CD8-positive, alpha-beta memory T cell (primary cell): ENCODE data around the gene SMYD3. TPM values are rescaled to one million over a fixed set of nuclear protein-coding genes. Genes with fewer than 3 reads are reported as not detected.
A peak's percentile ranks its signal among the peaks of the same experiment; 100 is the strongest.

Experiments
- CTCF ChIA-PET: fragments of 350-600 bp; sonication (Branson Sonifier 250); formaldehyde crosslinking; loops from one replicate; lab custom pipeline; 2021; ENCODE audit warnings: antibody characterized with exemption; lab: Charles Lee
- POLR2A ChIA-PET: fragments of 350-600 bp; sonication (Branson Sonifier 250); formaldehyde crosslinking; loops from one replicate; lab custom pipeline; 2021; ENCODE audit warnings: antibody characterized with exemption; lab: Charles Lee
- DNase-seq, 5 donors: peaks; one replicate each; pipeline versions ENCODE4 v3.0.0 to v3.0.0-alpha.2; 2020 to 2022; ENCODE audit warnings: mixed read lengths in 1 of 5
- H3K27ac ChIP-seq: one replicate; pipeline ENCODE4 v1.7.0; 2013; ENCODE audit warnings: low read depth, mild to moderate bottlenecking, low read length, moderate library complexity
- H3K27me3 ChIP-seq: 2 replicates; pipeline ENCODE4 v1.7.0; 2013; ENCODE audit warnings: low read length, mild to moderate bottlenecking; ENCODE audit not compliant: insufficient read depth, poor library complexity, severe bottlenecking
- H3K36me3 ChIP-seq: 2 replicates; pipeline ENCODE4 v1.7.0; 2013; ENCODE audit warnings: mild to moderate bottlenecking, low read length, moderate library complexity; ENCODE audit not compliant: insufficient read depth
- H3K4me1 ChIP-seq: 2 replicates; pipeline ENCODE4 v1.7.0; 2013; ENCODE audit warnings: mild to moderate bottlenecking, low read length, moderate library complexity; ENCODE audit not compliant: insufficient read depth
- H3K4me3 ChIP-seq: 2 replicates; pipeline ENCODE4 v1.7.0; 2013; ENCODE audit warnings: mild to moderate bottlenecking, low read length
- H3K9me3 ChIP-seq: 2 replicates; pipeline ENCODE4 v1.7.0; 2013; ENCODE audit warnings: mild to moderate bottlenecking, low read length
- H3K27ac Mint-ChIP-seq, 8 donors: one replicate each; pipeline ENCODE4 v1.8.0; 2020 to 2021; ENCODE audit warnings: mixed read lengths in 8 of 8, mild to moderate bottlenecking in 6 of 8, inconsistent platforms in 3 of 8, moderate library complexity in 3 of 8
- H3K27me3 Mint-ChIP-seq, 2 donors: one replicate each; pipeline ENCODE4 v1.8.0; 2020 to 2021; ENCODE audit warnings: mixed read lengths in 2 of 2, mild to moderate bottlenecking in 1 of 2, moderate library complexity in 1 of 2
- H3K36me3 Mint-ChIP-seq, 3 donors: one replicate each; pipeline ENCODE4 v1.8.0; 2020 to 2021; ENCODE audit warnings: mixed read lengths in 3 of 3, inconsistent platforms in 1 of 3, mild to moderate bottlenecking in 1 of 3
- H3K4me1 Mint-ChIP-seq, 3 donors: one replicate each; pipeline ENCODE4 v1.8.0; 2020 to 2021; ENCODE audit warnings: mixed read lengths in 3 of 3, inconsistent platforms in 1 of 3, mild to moderate bottlenecking in 1 of 3
- H3K4me3 Mint-ChIP-seq, 7 donors: one replicate each; pipeline ENCODE4 v1.8.0; 2020 to 2021; ENCODE audit warnings: mixed read lengths in 7 of 7, mild to moderate bottlenecking in 6 of 7, moderate library complexity in 4 of 7, inconsistent platforms in 2 of 7
- H3K9me3 Mint-ChIP-seq, 5 donors: one replicate each; pipeline ENCODE4 v1.8.0; 2020 to 2022; ENCODE audit warnings: mixed read lengths in 5 of 5, mild to moderate bottlenecking in 3 of 5, moderate library complexity in 2 of 5, inconsistent platforms in 1 of 5
- polyA plus RNA-seq: library from polyadenylated mRNA; unstranded; fragments of 300-500 nt; fragmentation: Illumina TruSeq; gene quantifications from one replicate; pipeline ENCODE4 v1.2.3, GENCODE V29; 2021
- total RNA-seq, 2 experiments: library from RNA; stranded (reverse); gene quantifications; one replicate each; pipeline ENCODE4 v1.2.3, GENCODE V29; 2021

The SMYD3 gene
- total and polyA plus RNA-seq, 3 experiments from 2014 or later: 12.4 to 31.7 (median 14.5) TPM

DNA sequence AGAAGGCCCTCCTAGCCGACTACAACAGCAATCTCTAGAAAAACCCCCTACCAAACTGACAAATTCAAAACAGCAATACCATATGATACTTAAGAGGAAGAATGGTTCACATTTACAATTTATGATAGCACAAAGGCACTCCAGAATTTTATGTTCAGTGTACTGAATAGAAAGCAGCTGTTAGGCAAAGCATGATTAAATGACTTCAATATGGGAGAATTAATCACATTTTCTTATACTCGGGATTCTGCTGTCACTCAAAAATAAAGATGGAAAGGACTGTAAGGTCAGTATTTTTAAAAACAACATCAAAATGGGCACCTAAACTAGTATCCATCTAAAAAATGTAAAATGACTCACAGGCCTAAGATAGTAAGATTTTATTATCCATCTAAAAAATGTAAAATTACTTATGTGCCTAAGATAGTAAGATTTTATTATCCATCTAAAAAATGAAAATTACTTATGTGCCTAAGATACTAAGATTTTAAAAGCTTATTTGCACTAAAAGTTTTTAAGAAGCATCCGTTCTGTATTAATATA is 198.5 kb downstream of the SMYD3 start:
- H3K27ac ChIP-seq: no peak overlapping the region
- H3K4me3 ChIP-seq: no peak overlapping the region
- Mint-ChIP-seq H3K4me3 (no peak overlapping the region), H3K9me3 (no peaks in the 10 kb centered on the region), H3K36me3 (peaks cover 7 to 52% (median 8%) of the 10 kb centered on the region in 3 donors), H3K27ac (no peak overlapping the region), H3K4me1 (peaks cover 0 to 3% (median 0%) of the 10 kb centered on the region in 3 donors), H3K27me3 (no peaks in the 10 kb centered on the region)
- H3K36me3 ChIP-seq: no peaks in the 10 kb centered on the region
- no peaks in the 10 kb centered on the region for H3K9me3 ChIP-seq
- ChIA-PET CTCF (no interaction called here), POLR2A (no interaction called here)
- no peak for DNase-seq
- no peaks in the 10 kb centered on the region for H3K4me1 ChIP-seq
- H3K27me3 ChIP-seq: no peaks in the 10 kb centered on the region

DNA sequence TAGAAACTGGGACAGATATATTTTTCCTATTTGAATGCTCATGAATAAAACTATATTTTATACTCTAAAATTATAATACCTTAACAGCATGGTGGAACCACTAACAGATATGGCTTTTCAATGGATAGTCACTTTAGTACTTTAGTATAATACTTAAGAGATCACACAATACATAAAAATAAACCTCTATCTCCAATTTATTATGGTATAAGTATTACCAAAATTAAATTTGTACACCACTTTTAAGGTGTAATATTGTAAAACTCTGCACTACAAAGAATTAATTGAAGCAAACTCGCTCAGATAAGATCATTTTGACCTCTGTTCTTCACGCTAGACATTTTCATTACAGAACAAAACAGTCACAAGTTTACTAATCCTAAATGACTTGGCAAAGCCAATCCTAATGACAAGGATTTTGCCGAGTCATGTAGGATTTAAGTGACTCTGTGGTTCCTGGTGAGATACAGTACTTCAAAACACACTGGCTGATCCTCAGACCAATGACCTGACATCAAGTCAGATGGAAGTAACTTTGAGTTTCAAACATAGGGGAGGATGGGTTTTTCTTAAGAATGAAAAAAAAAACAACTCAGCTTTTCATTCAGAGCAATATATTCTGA is 200.6 kb downstream of the SMYD3 start:
- no peak for DNase-seq
- ChIA-PET CTCF (no interaction called here), POLR2A (no interaction called here)
- peak overlapping the region in 1 of 8 donors; percentile 36 for H3K27ac Mint-ChIP-seq
- no peaks in the 10 kb centered on the region for H3K27me3 Mint-ChIP-seq
- Histone ChIP-seq H3K27ac (peak overlapping the region; percentile 35), H3K27me3 (no peaks in the 10 kb centered on the region), H3K4me1 (no peaks in the 10 kb centered on the region), H3K4me3 (no peak overlapping the region), H3K36me3 (no peaks in the 10 kb centered on the region), H3K9me3 (no peaks in the 10 kb centered on the region)
- no peaks in the 10 kb centered on the region for H3K9me3 Mint-ChIP-seq
- peaks cover 0 to 40% (median 6%) of the 10 kb centered on the region in 3 donors for H3K36me3 Mint-ChIP-seq
- no peak overlapping the region for H3K4me3 Mint-ChIP-seq
- H3K4me1 Mint-ChIP-seq: peaks cover 0 to 3% (median 0%) of the 10 kb centered on the region in 3 donors

DNA sequence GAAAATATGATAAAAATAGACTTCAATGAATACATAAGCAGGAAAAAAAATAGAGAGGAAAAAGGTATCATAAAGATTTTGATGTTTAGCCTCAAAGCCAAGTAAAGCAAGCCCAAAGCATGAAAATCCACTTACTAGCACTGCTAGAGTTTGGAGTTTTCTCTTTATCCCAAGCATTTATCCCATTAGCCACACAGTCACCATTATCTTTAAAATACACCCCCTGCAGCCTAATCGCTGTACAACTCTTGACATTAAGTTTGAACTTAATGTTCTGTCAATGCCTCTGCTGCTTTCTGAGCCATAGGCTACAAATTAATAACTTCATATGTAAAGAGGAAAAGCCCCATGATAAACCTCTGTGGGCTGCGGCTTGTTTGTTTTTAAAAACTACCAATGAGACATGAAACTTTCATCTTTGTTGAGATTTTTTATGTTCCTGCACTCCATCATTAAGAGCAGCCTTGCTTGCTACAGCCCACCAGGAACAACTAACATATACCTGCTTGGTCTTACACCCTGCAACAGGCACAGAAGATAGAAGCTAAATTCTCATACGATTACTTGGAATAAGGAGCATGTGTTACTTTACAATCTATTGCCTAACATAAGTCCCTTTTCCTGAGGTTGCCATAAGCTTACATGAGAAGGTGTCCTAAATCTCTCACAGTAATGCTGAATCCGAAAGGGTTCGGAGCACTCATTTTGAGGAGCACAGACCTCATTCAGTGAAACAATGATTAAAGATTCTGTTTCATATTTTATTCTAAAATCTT is 202.4 kb downstream of the SMYD3 start:
- no peak overlapping the region for H3K4me3 Mint-ChIP-seq
- H3K27ac Mint-ChIP-seq: peak overlapping the region in 1 of 8 donors; percentile 3
- Histone ChIP-seq H3K4me1 (no peaks in the 10 kb centered on the region), H3K36me3 (no peaks in the 10 kb centered on the region), H3K27me3 (no peaks in the 10 kb centered on the region), H3K9me3 (no peaks in the 10 kb centered on the region), H3K27ac (no peak overlapping the region), H3K4me3 (no peak overlapping the region)
- ChIA-PET CTCF (no interaction called here), POLR2A (no interaction called here)
- H3K36me3 Mint-ChIP-seq: peaks cover 2 to 47% (median 10%) of the 10 kb centered on the region in 3 donors
- no peak for DNase-seq
- H3K9me3 Mint-ChIP-seq: peaks cover 0 to under 1% (median 0%) of the 10 kb centered on the region in 5 donors
- H3K4me1 Mint-ChIP-seq: peaks cover 0 to 3% (median 0%) of the 10 kb centered on the region in 3 donors
- no peaks in the 10 kb centered on the region for H3K27me3 Mint-ChIP-seq

DNA sequence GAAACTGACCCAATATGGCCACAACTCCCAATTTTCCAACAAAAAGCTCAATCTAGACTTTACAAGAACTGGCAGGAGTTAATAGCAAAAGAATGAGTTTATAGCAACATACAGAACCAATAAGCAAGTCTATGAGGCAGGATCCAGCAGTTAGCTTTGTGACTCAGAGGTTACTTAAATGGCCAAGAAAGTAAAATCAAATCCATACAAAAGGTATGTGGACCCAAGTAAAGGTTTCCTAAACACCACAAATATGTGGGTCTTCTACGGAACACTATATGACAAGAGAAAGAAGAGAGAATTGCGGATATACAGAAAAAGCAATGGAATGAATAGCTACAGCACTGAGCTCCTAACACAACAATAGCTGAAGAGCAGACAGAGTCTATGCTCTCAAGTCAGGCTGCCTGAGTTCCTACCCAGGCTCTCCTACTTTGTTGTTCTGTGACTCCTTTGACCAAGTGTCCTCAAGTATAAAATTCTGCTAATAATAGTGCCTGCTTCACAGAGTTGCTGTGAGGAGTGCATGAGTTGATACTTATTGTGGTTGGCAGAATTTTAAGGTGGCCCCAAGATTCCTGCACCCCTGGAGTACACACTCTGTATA is 204.3 kb downstream of the SMYD3 start:
- H3K4me1 Mint-ChIP-seq: peaks cover 0 to 3% (median 0%) of the 10 kb centered on the region in 3 donors
- H3K4me3 ChIP-seq: no peak overlapping the region
- H3K4me3 Mint-ChIP-seq: no peak overlapping the region
- no peaks in the 10 kb centered on the region for H3K36me3 ChIP-seq
- H3K9me3 Mint-ChIP-seq: peaks cover 0 to 4% (median 0%) of the 10 kb centered on the region in 5 donors
- H3K27ac Mint-ChIP-seq: peak overlapping the region in 1 of 8 donors; percentile 68
- H3K27ac ChIP-seq: no peak overlapping the region
- H3K9me3 ChIP-seq: no peaks in the 10 kb centered on the region
- peaks cover 3 to 43% (median 11%) of the 10 kb centered on the region in 3 donors for H3K36me3 Mint-ChIP-seq
- H3K27me3 ChIP-seq: no peaks in the 10 kb centered on the region
- ChIA-PET CTCF (no interaction called here), POLR2A (interaction anchor here (0.6 kb wide), 1 partner anchor 189 kb away, joined by 3 read pairs; no protein-coding TSS in a partner anchor)
- no peak for DNase-seq
- H3K27me3 Mint-ChIP-seq: no peaks in the 10 kb centered on the region
- no peaks in the 10 kb centered on the region for H3K4me1 ChIP-seq

DNA sequence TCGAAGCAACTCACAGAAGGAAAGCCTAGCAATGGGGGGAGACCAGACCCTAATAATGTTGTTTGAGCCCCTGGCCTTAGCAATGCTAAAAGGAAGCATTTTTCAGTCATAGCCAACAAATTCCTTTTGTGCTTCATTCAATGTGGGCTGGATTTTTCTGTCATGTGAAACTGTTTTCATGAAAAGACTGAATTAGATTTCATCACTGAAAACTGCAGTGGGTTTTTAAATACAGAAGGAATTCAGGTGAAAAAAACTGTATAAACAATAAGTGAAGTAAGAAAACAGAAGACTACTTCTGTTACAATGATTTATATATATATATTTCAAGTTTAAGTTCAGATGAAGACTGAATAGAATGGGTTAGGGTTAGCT is 204.8 kb downstream of the SMYD3 start:
- Mint-ChIP-seq H3K36me3 (peaks cover 3 to 39% (median 11%) of the 10 kb centered on the region in 3 donors), H3K27me3 (no peaks in the 10 kb centered on the region), H3K9me3 (peaks cover 0 to 4% (median 0%) of the 10 kb centered on the region in 5 donors), H3K27ac (no peak overlapping the region), H3K4me3 (no peak overlapping the region), H3K4me1 (peaks cover 0 to 3% (median 0%) of the 10 kb centered on the region in 3 donors)
- ChIA-PET CTCF (no interaction called here), POLR2A (no interaction called here)
- H3K4me1 ChIP-seq: no peaks in the 10 kb centered on the region
- no peaks in the 10 kb centered on the region for H3K9me3 ChIP-seq
- no peak for DNase-seq
- H3K27me3 ChIP-seq: no peaks in the 10 kb centered on the region
- H3K4me3 ChIP-seq: no peak overlapping the region
- no peak overlapping the region for H3K27ac ChIP-seq
- H3K36me3 ChIP-seq: no peaks in the 10 kb centered on the region

DNA sequence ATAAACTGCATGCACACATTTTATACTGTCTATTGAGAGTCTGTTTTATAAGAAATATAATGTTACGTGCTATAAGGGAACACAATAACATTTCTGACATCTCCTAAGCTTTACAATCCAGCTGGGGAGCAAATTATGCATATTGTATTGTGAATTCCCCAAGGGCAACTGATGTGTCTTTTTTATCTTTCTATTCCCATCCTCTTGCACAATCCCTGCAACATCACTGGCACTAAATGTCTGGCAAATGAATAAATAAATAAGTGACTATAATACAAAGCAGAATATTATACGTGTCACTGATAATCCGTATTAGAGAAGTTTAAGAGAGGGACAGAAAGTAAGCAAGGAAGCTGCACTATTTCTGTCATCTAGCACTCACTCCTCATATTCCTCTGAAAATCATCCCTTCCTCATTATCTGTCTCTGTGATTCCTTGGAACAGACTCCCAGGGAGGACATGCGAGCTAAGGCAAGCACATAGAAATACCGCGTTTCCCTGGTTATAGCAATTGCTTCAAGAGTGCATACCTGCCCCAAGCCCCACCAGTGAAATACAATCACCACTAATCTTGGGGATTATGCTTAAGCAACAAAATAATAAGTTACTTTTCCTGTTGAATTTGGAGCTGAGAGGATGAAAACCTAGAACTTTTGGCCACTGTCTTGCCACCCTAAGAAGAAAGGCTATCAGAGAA is 205.4 kb downstream of the SMYD3 start:
- Histone ChIP-seq H3K36me3 (no peaks in the 10 kb centered on the region), H3K9me3 (no peaks in the 10 kb centered on the region), H3K4me1 (no peaks in the 10 kb centered on the region), H3K27ac (no peak overlapping the region), H3K27me3 (no peaks in the 10 kb centered on the region), H3K4me3 (no peak overlapping the region)
- H3K27me3 Mint-ChIP-seq: no peaks in the 10 kb centered on the region
- H3K4me1 Mint-ChIP-seq: peaks cover 0 to 2% (median 0%) of the 10 kb centered on the region in 3 donors
- ChIA-PET CTCF (no interaction called here), POLR2A (no interaction called here)
- H3K27ac Mint-ChIP-seq: no peak overlapping the region
- H3K9me3 Mint-ChIP-seq: peaks cover 0 to 4% (median 0%) of the 10 kb centered on the region in 5 donors
- no peak overlapping the region for H3K4me3 Mint-ChIP-seq
- H3K36me3 Mint-ChIP-seq: peaks cover 3 to 39% (median 10%) of the 10 kb centered on the region in 3 donors
- DNase-seq: no peak

DNA sequence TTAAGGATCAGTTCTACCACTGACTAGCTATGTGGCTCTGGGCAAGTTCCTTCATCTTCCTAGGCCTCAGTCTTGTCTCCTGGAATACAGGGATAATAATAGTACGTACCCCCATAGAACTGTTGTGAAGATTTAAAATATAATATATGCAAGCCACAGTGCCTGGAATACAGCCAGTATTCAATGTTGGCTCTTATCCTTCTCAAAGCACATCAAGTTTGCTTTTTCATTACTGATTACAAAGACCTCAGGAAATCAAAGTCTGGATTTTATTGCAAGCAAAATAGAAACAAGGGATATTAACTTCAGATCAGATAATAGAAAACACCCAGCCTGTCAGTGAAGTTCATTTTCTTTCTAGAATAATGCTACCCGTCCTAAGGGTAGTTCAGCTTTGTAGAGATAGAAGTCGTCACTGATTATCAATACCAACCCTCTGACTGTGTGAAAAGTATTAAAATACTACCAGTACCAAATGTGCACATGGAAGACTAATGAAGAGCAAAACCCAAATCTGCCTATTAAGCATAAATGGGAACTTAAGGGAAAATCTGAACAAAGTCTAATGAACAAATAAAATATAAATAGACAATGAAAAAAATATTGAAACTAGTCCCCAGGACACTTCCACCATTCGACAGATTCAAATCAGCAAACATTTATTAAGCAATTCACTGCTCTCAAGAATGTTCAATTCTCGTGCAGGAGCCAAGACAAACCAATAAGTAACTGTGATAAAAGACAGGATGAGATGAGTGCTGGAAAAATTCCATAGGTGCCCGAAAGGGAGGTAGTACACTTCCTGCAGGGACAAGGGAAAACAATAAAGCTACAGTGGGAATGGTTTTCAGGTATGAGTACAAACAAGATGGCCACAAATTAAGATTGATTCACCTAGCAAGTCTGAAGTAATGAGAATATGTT is 206.2 kb downstream of the SMYD3 start:
- Mint-ChIP-seq H3K9me3 (peaks cover 0 to 4% (median 0%) of the 10 kb centered on the region in 5 donors), H3K4me3 (no peak overlapping the region), H3K4me1 (no peaks in the 10 kb centered on the region), H3K27ac (no peak overlapping the region), H3K27me3 (no peaks in the 10 kb centered on the region), H3K36me3 (peaks cover 7 to 36% (median 7%) of the 10 kb centered on the region in 3 donors)
- DNase-seq: no peak
- CTCF ChIA-PET: no interaction called here
- no peaks in the 10 kb centered on the region for H3K9me3 ChIP-seq
- no peaks in the 10 kb centered on the region for H3K4me1 ChIP-seq
- no peak overlapping the region for H3K4me3 ChIP-seq
- no peaks in the 10 kb centered on the region for H3K36me3 ChIP-seq
- H3K27me3 ChIP-seq: no peaks in the 10 kb centered on the region
- no peak overlapping the region for H3K27ac ChIP-seq
- POLR2A ChIA-PET: no interaction called here
